Duodenal mucosa (tissue), 2 donors: ENCODE measurements around the gene PRAC2.

Source experiments
- H3K27ac ChIP-seq: one replicate; pipeline ENCODE4 v1.7.0; 2013; ENCODE audit warnings: low read depth, low read length
- H3K27me3 ChIP-seq, 2 donors: one replicate each; pipeline ENCODE4 v1.7.0; 2013; ENCODE audit warnings: low read length in 2 of 2, control low read depth in 1 of 2; ENCODE audit not compliant: insufficient read depth in 2 of 2, control insufficient read depth in 1 of 2
- H3K36me3 ChIP-seq, 2 donors: one replicate each; pipeline ENCODE4 v1.7.0; 2013; ENCODE audit warnings: low read length in 2 of 2, control low read depth in 1 of 2; ENCODE audit not compliant: insufficient read depth in 2 of 2, control insufficient read depth in 1 of 2
- H3K4me1 ChIP-seq, 2 donors: one replicate each; pipeline ENCODE4 v1.7.0; 2013; ENCODE audit warnings: low read length in 2 of 2, control low read depth in 1 of 2; ENCODE audit not compliant: insufficient read depth in 2 of 2, control insufficient read depth in 1 of 2
- H3K4me3 ChIP-seq, 2 donors: one replicate each; pipeline ENCODE4 v1.7.0; 2013; ENCODE audit warnings: low read length in 2 of 2, low read depth in 1 of 2
- H3K9ac ChIP-seq, 2 donors: one replicate each; pipeline ENCODE4 v1.7.0; 2013; ENCODE audit warnings: low read length in 2 of 2, low read depth in 1 of 2
- H3K9me3 ChIP-seq, 2 donors: one replicate each; pipeline ENCODE4 v1.7.0; 2013; ENCODE audit warnings: low read length in 2 of 2, control low read depth in 1 of 2; ENCODE audit not compliant: control insufficient read depth in 1 of 2

Gene PRAC2

DNA sequence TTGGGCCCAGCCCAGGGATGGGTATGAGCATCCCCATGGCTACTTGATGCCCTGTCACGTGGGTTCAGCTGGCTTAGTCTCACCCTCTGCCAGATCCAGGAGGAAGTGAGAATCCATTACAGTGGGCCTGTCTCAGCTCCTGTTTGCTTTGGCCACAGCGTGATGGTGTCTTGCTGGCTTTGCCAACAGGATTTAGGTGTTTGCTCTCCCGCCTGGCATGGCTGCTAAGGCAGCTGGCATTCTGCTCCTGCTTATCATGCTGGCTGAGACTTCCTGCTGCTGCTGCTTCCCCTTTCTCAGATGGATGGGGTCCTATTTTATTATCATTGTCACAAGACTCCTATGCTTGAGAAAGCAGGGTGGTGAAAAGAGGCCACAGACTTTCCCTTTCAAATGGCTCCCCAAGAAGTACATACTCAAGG, 33.9 kb downstream of the PRAC2 start:
- H3K27me3 ChIP-seq = peaks cover 58 to 60% of the 10 kb centered on the region in 2 donors
- peaks cover 21% of the 10 kb centered on the region in 2 donors for H3K4me1 ChIP-seq
- no peak overlapping the region for H3K27ac ChIP-seq
- no peaks in the 10 kb centered on the region for H3K36me3 ChIP-seq
- no peak overlapping the region for H3K9ac ChIP-seq
- no peaks in the 10 kb centered on the region for H3K9me3 ChIP-seq
- no peak overlapping the region for H3K4me3 ChIP-seq

DNA sequence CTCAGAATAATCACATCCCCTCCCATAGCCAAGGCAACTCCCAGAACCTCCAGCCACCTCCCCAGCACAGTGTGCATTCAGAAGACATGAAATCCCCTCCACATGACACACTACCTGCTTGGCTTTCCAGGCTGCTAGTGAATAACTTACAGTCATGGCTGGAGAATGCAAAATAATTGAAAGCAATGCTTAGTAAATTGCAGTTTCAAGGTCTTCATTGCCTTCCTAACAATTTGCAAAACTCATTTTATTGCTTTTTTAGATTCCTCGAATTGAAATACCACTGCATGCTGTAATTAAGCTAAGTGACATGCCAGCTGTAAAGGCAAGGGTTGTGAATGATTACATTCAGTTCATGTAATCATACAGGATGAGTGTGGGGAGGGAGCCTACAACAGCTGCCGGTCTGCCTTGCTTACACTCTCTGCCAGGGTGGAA, 34.6 kb downstream of the PRAC2 start:
- Histone ChIP-seq H3K27me3 (peaks cover 51 to 56% of the 10 kb centered on the region in 2 donors), H3K4me1 (peaks cover 21% of the 10 kb centered on the region in 2 donors), H3K27ac (no peak overlapping the region), H3K9ac (no peak overlapping the region), H3K36me3 (no peaks in the 10 kb centered on the region), H3K9me3 (no peaks in the 10 kb centered on the region), H3K4me3 (no peak overlapping the region)

DNA sequence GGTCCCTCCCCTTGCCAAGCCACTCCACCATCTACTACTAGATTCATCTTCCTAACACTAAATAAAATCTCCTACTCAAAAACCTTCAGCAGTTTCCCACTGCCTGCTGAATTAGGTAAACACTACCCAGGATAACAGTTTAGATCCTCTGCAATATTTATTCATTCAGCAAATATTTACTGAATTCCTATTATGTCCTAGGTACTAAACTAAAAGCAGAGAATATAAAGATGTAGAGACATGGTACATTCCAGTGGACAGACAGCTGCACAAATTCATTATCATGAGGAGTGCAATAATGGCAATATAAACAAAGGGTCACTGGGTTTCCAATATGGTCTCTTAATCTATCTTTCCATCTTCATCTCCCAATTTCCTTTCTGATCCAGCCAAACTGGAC, 36.3 kb downstream of the PRAC2 start:
- H3K4me1 ChIP-seq = peaks cover 21% of the 10 kb centered on the region in 2 donors
- H3K27me3 ChIP-seq = peaks cover 33 to 44% of the 10 kb centered on the region in 2 donors
- no peak overlapping the region for H3K4me3 ChIP-seq
- no peaks in the 10 kb centered on the region for H3K9me3 ChIP-seq
- H3K27ac ChIP-seq = no peak overlapping the region
- H3K36me3 ChIP-seq = no peaks in the 10 kb centered on the region
- no peak overlapping the region for H3K9ac ChIP-seq

DNA sequence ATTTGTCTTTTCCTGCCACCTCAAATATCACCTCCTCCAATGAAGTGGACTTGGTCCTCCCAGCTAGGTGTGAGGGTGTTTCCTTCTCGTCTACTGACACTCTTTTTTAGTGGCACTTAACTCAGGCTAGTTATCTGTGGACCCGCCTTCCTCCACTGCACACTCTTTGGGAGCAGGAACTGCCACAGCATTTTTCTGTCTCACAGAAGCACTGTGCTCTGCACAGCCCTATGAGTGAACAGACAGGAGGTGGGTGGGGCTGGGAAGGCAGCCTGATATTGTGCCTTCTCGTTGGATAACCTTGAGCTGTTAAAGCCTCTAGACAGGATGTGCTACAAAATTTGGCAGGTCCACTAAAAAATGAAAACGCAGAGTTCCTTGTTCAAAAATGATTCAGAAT, 37.4 kb downstream of the PRAC2 start:
- peaks cover 22 to 33% of the 10 kb centered on the region in 2 donors for H3K27me3 ChIP-seq

DNA sequence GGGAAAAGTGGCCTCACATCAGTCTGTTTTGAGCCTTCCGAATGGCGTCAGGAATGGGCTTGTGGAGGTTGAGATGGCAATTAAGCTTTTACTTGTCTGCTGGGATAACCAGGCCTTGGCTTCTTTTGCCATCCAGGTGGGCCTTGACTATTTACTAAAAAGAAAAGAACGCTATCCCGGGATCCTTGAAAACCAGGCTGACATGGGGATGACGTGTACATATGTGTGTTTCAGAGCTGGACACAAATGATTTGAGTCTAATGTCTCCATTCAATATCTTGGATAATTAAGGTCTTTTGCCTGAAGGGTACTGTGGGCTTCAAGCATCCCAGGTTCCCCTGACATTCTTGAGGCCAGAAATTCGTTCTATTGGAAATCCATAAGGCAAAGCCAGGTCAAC, 38.1 kb downstream of the PRAC2 start:
- Histone ChIP-seq H3K9ac (no peak overlapping the region), H3K9me3 (no peaks in the 10 kb centered on the region), H3K27ac (no peak overlapping the region), H3K4me3 (no peak overlapping the region), H3K36me3 (no peaks in the 10 kb centered on the region), H3K4me1 (peaks cover 15 to 21% of the 10 kb centered on the region in 2 donors), H3K27me3 (peaks cover 16 to 26% of the 10 kb centered on the region in 2 donors)

More for the DNA sequence above, 37.4 kb downstream of the PRAC2 start:
- Histone ChIP-seq H3K27ac (no peak overlapping the region), H3K9ac (no peak overlapping the region), H3K9me3 (no peaks in the 10 kb centered on the region), H3K4me3 (no peak overlapping the region), H3K4me1 (peaks cover 15 to 21% of the 10 kb centered on the region in 2 donors), H3K36me3 (no peaks in the 10 kb centered on the region)

DNA sequence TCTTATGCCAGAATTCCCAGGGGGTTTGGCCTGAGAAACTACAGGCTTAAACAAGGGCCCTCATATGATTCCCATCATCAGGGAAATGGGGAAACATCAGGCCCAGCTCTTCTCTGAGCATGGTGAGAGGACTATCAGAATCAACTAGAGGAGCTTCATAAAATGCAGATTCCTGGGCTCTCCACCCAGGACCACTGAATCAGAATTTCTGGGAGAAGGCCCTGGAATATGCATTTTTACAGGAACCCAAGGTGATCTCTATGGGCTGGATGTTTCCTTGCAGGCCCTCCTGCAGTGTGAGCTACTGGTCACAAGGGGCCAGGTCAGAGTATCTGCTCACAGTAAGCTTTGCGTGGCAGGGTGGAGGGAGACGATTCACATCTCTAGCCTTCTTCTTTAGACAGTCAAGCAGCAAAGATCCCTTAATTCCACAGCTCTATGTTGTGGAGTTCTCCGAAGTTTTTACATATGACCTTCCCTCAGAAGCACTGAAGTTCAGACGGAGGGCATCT, 44.3 kb downstream of the PRAC2 start:
- peaks cover 0 to 6% of the 10 kb centered on the region in 2 donors for H3K27me3 ChIP-seq
- no peak overlapping the region for H3K27ac ChIP-seq
- H3K36me3 ChIP-seq = no peaks in the 10 kb centered on the region
- no peak overlapping the region for H3K9ac ChIP-seq
- H3K4me3 ChIP-seq = no peak overlapping the region
- H3K9me3 ChIP-seq = no peaks in the 10 kb centered on the region
- no peaks in the 10 kb centered on the region for H3K4me1 ChIP-seq

DNA sequence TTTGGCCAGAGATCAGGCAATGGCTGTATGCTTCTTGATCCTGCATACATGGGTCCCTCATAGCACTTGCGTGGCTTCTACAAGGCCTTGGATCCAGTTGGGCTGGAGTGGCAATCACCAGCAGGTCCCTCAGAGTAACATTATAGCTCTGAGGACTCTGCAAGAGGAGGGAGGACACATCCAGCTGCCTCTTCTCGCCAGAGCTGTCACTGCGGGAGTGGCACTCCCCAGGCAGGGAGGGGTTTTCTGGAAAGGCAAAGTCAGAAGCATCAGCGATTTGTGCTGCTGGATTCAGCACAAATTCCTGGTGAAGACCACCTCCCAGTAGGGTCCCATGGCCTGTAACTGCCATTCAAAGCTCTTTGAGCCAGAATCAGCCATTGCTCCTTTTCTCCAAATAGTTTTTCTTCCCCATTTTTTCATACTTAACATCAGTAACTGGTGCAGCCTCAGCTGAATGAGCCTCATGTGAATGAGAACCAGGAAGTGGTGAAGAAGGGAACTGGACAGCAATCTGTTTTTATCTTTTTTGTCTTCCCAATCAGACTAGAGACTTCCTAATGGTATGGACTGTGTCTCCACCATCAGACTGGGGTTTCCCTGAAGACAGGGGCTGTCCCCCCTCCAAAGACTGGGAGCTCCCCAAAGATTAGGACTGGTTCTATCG, 46.2 kb downstream of the PRAC2 start:
- no peaks in the 10 kb centered on the region for H3K4me1 ChIP-seq
- no peaks in the 10 kb centered on the region for H3K36me3 ChIP-seq
- no peak overlapping the region for H3K27ac ChIP-seq
- no peaks in the 10 kb centered on the region for H3K9me3 ChIP-seq
- H3K4me3 ChIP-seq = no peak overlapping the region
- no peaks in the 10 kb centered on the region for H3K27me3 ChIP-seq
- no peak overlapping the region for H3K9ac ChIP-seq

DNA sequence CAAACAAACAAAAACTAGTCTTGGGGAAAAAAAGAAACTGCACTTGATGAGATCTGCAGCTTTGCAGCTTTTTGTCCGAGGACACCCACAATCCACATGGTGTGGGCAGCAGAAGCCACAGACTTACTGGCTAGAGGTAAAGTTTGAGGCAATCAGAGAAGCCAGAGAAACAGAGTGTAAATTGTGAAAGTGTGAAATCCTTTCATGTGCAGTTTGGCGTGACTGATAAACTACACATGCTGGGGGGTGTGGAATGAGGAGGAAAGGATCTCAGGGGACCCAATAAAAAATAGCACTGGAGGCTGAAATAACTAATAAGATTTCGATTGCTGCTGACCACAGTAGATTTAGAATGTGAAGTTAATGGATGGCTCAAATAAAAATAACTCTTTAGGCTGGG, 48.0 kb downstream of the PRAC2 start:
- H3K4me3 ChIP-seq = no peak overlapping the region
- no peak overlapping the region for H3K27ac ChIP-seq
- H3K9ac ChIP-seq = no peak overlapping the region
- H3K36me3 ChIP-seq = no peaks in the 10 kb centered on the region
- H3K9me3 ChIP-seq = peaks cover 0 to 3% of the 10 kb centered on the region in 2 donors
- H3K27me3 ChIP-seq = no peaks in the 10 kb centered on the region
- H3K4me1 ChIP-seq = no peaks in the 10 kb centered on the region

DNA sequence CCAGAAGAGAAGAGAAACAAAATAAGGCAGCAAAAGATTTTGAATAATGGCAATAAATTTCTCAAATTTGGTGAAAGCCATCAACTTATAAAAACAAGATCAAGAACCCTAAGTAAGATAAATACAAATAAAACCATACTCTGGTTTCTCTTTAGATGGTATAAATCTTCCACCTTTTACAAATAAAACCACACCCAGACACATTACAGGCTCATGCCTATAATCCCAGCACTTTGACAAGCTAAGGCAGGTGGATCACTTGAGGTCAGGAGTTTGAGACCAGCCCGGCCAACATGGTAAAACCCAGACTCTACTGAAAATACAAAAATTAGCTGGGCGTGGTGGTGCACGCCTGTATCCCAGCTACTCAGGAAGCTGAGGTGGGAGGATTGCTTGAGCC, 50.3 kb downstream of the PRAC2 start:
- H3K4me1 ChIP-seq = no peaks in the 10 kb centered on the region
- H3K9ac ChIP-seq = no peak overlapping the region
- no peak overlapping the region for H3K4me3 ChIP-seq
- H3K36me3 ChIP-seq = no peaks in the 10 kb centered on the region
- H3K27me3 ChIP-seq = no peaks in the 10 kb centered on the region
- peaks cover 0 to 3% of the 10 kb centered on the region in 2 donors for H3K9me3 ChIP-seq
- no peak overlapping the region for H3K27ac ChIP-seq
